ENCODE measurements around the gene RASSF1.

Gene RASSF1

DNA sequence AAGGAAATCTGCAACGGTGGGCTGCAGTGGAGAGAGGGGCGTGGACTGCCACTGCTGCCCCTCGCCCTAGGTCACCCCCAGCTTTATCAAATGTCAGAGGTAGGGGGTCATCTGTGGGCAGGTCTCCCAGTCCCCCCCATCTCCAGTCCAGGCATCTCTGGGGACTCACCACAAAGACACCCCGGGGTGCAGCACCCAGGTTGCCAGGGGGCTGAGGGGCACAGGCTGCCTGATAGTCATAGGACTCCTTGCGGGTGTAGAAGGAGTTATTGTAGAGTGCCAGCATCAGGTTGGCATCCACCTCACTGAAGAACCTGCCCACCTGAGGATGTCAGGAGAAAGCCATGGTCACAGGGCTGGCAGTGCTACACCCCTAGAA lies 25.2 kb upstream of the RASSF1 start:
- no peak for DNase-seq (ENCODE audit: low spot score)
- no peak for FAIRE-seq

DNA sequence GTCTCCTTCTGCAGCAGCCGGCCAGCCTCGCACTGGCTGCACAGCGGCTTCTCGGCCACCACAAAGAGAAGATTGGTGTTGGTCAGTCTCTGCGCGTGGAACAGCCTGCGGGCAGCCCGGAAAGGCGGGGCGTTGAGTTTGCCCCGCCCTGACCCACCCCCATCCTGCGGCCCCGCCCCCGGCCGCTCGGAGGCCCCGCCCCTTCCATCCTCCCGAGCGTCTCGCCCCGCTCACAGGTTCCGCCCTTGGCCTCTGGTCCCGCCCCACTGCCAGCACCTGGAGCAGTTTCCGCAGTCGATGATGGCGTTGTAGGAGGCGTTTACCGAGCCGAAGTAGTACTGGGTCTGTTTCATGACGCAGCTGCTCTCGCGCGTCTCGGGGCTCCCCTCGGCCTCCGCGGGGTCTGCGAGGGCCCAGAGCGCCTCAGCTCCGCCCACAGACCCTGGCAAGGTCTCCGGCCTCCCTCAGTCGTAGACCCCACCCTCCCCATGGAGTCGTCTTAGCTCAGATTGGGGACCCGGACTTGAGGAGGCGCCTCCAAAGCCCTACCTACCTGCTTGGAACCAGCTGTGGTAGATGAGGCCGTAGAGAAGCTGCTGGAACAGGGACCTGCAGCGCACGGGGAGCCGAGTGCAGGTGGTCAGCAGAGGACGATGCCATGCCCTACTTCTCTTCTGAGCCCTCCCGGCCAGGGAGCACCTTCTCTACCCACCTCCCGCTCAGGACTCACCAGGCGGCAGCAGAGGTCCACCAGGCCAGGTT lies 24.6 kb upstream of the RASSF1 start:
- FAIRE-seq (no peak), DNase-seq (ENCODE audit: low spot score) (no peak)

DNA sequence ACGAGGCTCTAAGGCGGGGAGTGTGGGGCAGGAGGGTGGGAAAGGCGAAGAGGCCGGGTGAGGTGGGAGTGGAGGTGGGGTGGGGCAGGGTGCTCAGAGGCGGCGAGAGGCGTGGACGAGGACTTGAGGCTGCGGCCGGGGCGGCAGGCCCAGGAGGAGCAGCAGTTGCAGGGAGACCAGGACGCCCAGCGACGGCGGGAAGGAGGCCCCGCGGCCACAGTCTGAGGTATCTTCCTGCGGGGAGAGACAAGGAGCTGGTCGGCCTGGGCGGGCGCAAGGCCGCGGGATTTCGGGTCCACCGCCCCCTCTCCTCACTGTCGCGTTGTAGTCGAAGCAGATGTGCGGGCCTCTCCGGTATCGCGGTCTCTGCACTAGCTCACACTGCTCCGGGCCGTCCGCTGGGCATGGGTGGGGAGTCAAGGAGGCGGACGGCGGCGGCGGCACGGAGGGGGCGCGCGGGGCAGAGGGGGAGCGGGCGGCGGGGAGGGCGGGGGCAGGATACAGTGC lies 24.0 kb upstream of the RASSF1 start:
- DNase-seq (ENCODE audit: low spot score) (no peak), FAIRE-seq (no peak)

GRCh38 chr3:50359760-50360110 lies 19.1 kb upstream of the RASSF1 start:
- no peak for DNase-seq (ENCODE audit: low spot score)
- FAIRE-seq, result no peak

DNA sequence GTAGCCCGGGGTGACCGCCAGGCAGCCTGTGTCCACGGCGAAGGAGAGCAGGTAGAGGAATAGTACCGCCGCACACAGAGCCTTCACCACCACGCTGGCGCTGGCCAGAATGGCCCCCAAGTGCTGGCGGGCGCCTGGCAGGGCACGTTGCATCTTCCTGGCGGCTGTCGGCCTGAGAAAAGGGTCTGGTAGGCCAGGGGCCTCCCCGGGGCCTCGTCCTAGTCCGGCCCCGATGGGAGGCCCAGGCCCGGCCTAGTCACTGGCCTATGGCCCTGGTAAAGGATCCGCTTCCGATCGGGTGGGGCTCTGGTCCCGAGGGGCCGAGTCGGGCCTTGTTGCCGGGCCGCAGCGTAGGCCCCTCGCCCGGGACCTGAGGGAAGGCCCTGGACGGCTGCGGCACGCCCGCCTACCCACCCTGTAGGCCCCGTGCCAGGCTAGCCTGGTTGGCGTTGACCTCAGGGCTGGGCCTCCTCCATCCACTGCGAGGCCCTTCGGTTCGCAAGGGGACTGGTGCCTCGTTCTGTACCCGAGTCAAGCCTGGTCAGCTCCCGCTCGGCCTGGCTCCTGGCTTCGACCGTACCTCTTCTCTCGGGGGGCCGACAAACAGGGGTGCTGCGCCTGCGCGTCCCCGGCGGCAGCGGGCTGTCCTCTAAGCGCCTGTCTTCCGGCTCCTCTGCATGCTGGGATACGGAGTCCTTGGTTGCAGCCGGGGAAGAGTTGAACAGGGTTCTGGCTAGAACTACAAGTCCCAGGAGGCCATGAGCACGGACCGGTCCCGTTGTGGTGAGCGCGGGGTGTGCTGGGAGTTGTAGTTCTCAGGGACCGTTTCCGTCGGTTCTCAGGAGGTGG lies 18.5 kb upstream of the RASSF1 start, which contains the start of gene TMEM115:
Gene TMEM115, minus strand, starts transcription at position 611 of the 849 bp plus-strand sequence. Its CDS starts 458 bp downstream, at position 153.
- DNase-seq (ENCODE audit: low spot score) (peak; percentile 99), FAIRE-seq (peak; percentile 98)

- DNase-seq (ENCODE audit: low spot score) (no peak), FAIRE-seq (no peak)
These were observed 17.8 kb upstream of the RASSF1 start for GRCh38 chr3:50358355-50358910.

DNA sequence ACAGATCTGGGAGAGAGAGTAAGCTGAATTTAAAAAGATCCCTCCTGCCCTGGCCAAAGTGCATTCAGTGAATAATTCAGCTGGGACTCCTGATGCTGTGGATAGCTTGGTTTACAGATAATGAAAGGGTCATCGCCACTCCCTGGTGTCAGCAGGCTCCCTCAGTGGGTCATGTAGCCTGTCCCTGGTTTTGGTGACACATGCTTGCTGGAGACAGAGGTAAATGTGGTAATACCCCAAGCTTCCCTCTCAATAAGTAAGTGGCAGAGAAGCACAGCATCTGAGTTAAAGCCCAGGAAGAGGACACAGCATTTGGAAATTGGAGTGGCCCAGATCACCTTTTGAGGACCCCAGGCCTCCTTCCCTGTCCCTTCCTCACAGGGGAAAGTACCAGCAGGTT lies 16.8 kb upstream of the RASSF1 start:
- FAIRE-seq, result no peak
- DNase-seq (ENCODE audit: low spot score), result no peak

DNA sequence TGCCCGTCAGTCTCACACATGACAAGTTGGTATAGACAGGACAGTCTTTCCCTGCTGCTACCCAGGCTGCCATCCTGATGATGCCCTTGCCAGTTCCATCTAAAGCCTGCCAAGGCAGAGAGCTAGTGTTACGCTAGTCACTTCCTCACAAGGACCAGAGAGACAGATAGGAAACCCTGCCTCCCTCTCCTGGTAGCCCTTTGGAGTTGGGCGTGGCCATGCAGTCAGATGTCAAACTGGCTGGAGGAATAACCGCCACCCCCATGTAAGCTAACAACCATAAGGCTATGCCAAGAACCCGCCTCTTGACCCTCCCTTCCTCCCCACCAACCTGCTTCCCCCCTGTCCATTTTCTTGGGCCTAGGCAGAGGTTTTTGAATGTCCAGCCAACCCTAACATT lies 15.9 kb upstream of the RASSF1 start:
- FAIRE-seq (no peak), DNase-seq (ENCODE audit: low spot score) (no peak)

GRCh38 chr3:50355829-50356552 lies 15.4 kb upstream of the RASSF1 start:
- DNase-seq (ENCODE audit: low spot score) (no peak), FAIRE-seq (no peak)

GRCh38 chr3:50354850-50355249 lies 14.2 kb upstream of the RASSF1 start:
- DNase-seq (ENCODE audit: low spot score), result no peak
- no peak for FAIRE-seq

DNA sequence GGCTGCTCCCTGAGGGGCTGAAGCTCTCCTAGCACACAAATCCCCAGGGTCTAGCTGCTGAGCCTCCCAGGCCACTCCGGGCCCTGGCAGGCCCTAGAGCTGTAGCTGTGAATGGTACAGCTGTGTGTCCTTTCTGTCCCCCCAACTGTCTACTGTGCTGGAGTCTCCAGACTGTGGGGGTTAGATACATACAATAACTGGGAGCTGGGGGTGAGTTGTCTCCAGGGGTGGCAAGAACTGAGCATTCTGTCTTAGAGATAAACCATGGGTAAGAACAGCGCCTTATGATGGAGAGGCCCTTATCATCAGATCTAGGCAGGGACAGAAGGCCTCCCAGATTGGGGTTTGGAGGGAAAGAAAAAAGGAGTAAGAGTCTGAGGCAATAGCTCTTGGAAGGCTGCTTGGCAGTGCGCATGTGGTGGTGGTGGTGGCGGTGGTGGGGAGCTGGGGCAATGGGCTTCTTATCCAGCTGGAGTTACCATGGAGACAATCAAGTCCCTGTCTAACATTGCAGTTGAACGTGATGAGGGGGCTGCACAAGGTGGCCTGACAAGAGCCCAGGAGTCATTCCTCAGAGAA lies 13.6 kb upstream of the RASSF1 start:
- DNase-seq (ENCODE audit: low spot score) (no peak), FAIRE-seq (no peak)

DNA sequence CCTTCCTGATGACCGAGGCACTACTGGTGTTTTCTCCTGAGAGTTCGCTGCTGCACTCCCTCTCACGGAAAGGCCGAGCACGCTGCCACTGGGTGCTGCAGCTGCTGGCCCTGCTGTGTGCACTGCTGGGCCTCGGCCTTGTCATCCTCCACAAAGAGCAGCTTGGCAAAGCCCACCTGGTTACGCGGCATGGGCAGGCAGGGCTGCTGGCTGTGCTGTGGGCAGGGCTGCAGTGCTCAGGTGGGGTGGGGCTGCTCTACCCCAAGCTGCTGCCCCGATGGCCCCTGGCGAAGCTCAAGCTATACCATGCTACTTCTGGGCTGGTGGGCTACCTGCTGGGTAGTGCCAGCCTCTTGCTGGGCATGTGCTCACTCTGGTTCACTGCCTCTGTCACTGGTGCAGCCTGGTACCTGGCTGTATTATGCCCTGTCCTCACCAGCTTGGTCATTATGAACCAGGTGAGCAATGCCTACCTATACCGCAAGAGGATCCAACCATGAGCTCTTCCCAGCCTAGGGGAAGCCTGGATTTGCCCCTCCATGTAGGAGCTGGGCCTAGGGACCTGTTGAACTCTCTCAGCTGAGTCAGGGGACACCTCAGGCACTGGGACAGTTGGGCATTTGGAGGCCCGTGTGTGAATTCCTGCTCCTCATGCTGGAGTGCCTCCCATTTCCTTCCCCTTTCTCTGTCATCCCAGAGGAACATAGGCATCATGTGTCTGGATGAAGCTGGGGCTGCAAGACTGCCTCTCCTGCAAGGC lies 12.8 kb upstream of the RASSF1 start:
- no peak for FAIRE-seq
- DNase-seq (ENCODE audit: low spot score), result no peak

GRCh38 chr3:50352781-50353180 lies 12.1 kb upstream of the RASSF1 start:
- no peak for FAIRE-seq
- DNase-seq (ENCODE audit: low spot score), result no peak

DNA sequence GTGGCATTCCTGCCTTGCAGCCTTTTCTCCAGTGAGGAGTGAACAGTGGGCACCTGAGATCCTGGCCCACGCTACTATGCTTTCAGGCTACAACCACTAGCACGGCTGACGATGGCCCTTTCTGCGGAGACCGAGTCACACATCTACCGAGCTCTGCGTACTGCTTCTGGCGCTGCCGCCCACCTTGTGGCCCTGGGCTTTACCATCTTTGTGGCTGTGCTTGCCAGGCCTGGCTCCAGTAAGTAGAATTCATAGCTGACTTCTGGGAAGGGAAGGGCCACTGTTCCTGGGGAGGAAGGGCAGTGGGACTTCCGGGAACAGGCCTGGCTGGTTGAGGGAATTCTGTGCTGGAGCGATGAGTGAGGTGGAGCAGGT lies 10.7 kb upstream of the RASSF1 start:
- FAIRE-seq, result no peak
- DNase-seq (ENCODE audit: low spot score), result no peak

GRCh38 chr3:50350527-50351322 lies 10.1 kb upstream of the RASSF1 start, which contains the start of the genes CYB561D2 and NPRL2:
CYB561D2 (plus strand) TSS chr3:50350862; CDS start chr3:50351434, 572 bp downstream.
NPRL2 (minus strand) TSS chr3:50350775; CDS start chr3:50350652, 123 bp downstream.
- FAIRE-seq (peak; percentile 97), DNase-seq (ENCODE audit: low spot score) (peak; percentile 98)

DNA sequence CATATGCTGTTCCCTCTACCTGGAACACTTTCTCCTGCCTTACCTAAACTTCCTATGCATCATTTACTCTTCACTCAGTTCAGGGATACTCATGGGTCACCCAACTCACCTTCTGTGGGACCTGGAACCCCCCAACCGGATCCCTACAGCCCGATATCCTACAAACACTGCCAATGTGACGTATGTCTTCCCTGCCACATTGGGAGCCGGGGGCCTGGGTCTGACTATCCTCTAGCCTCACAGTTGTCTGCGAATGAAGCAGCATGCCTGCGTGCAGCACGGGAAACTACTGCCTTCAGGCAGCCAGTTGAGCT lies 9.5 kb upstream of the RASSF1 start:
- FAIRE-seq (no peak), DNase-seq (ENCODE audit: low spot score) (no peak)

- FAIRE-seq (peak; percentile 9), DNase-seq (ENCODE audit: low spot score) (peak; percentile 72)
These were observed 6.7 kb upstream of the RASSF1 start for GRCh38 chr3:50347187-50347813.

GRCh38 chr3:50345586-50346234 lies 5.1 kb upstream of the RASSF1 start, which contains the start of gene ZMYND10:
ZMYND10 (minus strand) TSS chr3:50345732; CDS start chr3:50345579, 153 bp downstream.
- peak; percentile 27 for FAIRE-seq
- DNase-seq (ENCODE audit: low spot score), result peak; percentile 63

All from urothelium cell line (cell line).